B cell (primary cell): ENCODE results near the gene NANOGP8. TPM values are rescaled to one million over a fixed set of nuclear protein-coding genes. Genes with fewer than 3 reads are reported as not detected.

Experiments
- ATAC-seq: fragments of 200-7000 bp; cut with Tn5 transposase; one replicate; pipeline ENCODE4 v1.10.0; 2021; ENCODE audit warnings: low read depth, mild to moderate bottlenecking, moderate number of reproducible peaks, moderate library complexity
- CTCF ChIA-PET: fragments of 350-600 bp; sonication (Branson Sonifier 250); formaldehyde crosslinking; loops from one replicate; lab custom pipeline; 2021; ENCODE audit warnings: antibody characterized with exemption, inconsistent platforms; lab: Charles Lee
- POLR2A ChIA-PET: fragments of 350-600 bp; sonication (Branson Sonifier 250); formaldehyde crosslinking; loops from one replicate; lab custom pipeline; 2021; ENCODE audit warnings: antibody characterized with exemption; lab: Charles Lee
- DNase-seq: peaks from one replicate; pipeline ENCODE4 v3.0.0; 2013
- H2AFZ ChIP-seq: 2 replicates; pipeline ENCODE4 v1.6.1; 2012; ENCODE audit warnings: mild to moderate bottlenecking, low read depth, low read length; ENCODE audit not compliant: insufficient read depth, poor library complexity, severe bottlenecking
- H3K27ac ChIP-seq, 2 donors: 1 replicate in 1 of 2; 2 replicates in 1 of 2; pipeline ENCODE4 v1.5.1; 2012 to 2013; ENCODE audit warnings: low read length in 2 of 2, mild to moderate bottlenecking in 2 of 2, moderate library complexity in 1 of 2
- H3K27me3 ChIP-seq, 4 experiments: fragments of 200-600 bp in 1 of 4; sonication (generic) in 1 of 4; replicated peaks in 1 of 4; 1 replicate in 2 of 4; 2 replicates in 2 of 4; pipeline versions ENCODE4 v1.6.1 to v1.7.0; 2013 to 2016; ENCODE audit warnings: low read length in 3 of 4, mild to moderate bottlenecking in 2 of 4, mixed read lengths in 1 of 4, moderate library complexity in 1 of 4; ENCODE audit not compliant: insufficient read depth in 4 of 4, control insufficient read depth in 3 of 4; ENCODE audit errors: control extremely low read depth in 1 of 4
- H3K36me3 ChIP-seq, 2 experiments: replicated peaks in 1 of 2; 1 replicate in 1 of 2; 2 replicates in 1 of 2; pipeline versions ENCODE4 v1.6.1 to v1.7.1; 2013; ENCODE audit warnings: low read length in 1 of 2; ENCODE audit not compliant: insufficient read depth in 2 of 2, control insufficient read depth in 1 of 2; ENCODE audit errors: control extremely low read depth in 1 of 2, extremely low read depth in 1 of 2
- H3K4me1 ChIP-seq, 2 donors: fragments of 200-600 bp in 1 of 2; sonication (generic) in 1 of 2; 1 replicate in 1 of 2; 2 replicates in 1 of 2; pipeline versions ENCODE4 v1.5.1 to v1.6.1; 2013 to 2017; ENCODE audit warnings: low read length in 2 of 2; ENCODE audit not compliant: control insufficient read depth in 2 of 2, insufficient read depth in 2 of 2
- H3K4me2 ChIP-seq: replicated peaks from 2 replicates; pipeline ENCODE3; 2012; ENCODE audit warnings: mild to moderate bottlenecking, low read depth, low read length; ENCODE audit not compliant: poor library complexity, severe bottlenecking
- H3K4me3 ChIP-seq, 5 experiments: fragments of 200-600 bp in 1 of 5; sonication (generic) in 1 of 5; 1 replicate in 3 of 5; 2 replicates in 2 of 5; pipeline versions ENCODE4 v1.5.1 to v1.7.0; 2011 to 2016; ENCODE audit warnings: low read length in 4 of 5, mild to moderate bottlenecking in 4 of 5, low read depth in 2 of 5, control low read depth in 1 of 5, moderate library complexity in 1 of 5; ENCODE audit not compliant: insufficient read depth in 1 of 5; ENCODE audit errors: control extremely low read depth in 1 of 5, extremely low read depth in 1 of 5
- H3K79me2 ChIP-seq: fragments of 200-600 bp; sonication (generic); one replicate; pipeline ENCODE4 v1.6.0; 2016; ENCODE audit warnings: low read length; ENCODE audit not compliant: control insufficient read depth, insufficient read depth
- H3K9ac ChIP-seq: fragments of 200-600 bp; sonication (generic); 2 replicates; pipeline ENCODE4 v1.6.1; 2017; ENCODE audit warnings: mild to moderate bottlenecking, low read length, moderate library complexity
- H3K9me3 ChIP-seq, 3 donors: one replicate each; pipeline versions ENCODE4 v1.6.1 to v1.7.1; 2013; ENCODE audit warnings: low read length in 2 of 3; ENCODE audit not compliant: control insufficient read depth in 2 of 3, insufficient read depth in 1 of 3; ENCODE audit errors: control extremely low read depth in 1 of 3
- H4K20me1 ChIP-seq: 2 replicates; pipeline ENCODE4 v1.6.0; 2012; ENCODE audit warnings: mild to moderate bottlenecking, low read length; ENCODE audit not compliant: insufficient read depth, control insufficient read depth, poor library complexity, severe bottlenecking
- H3K27ac Mint-ChIP-seq: one replicate; pipeline ENCODE4 v1.8.0; 2021; ENCODE audit warnings: mixed read lengths
- H3K27me3 Mint-ChIP-seq: one replicate; pipeline ENCODE4 v1.8.0; 2021; ENCODE audit warnings: mixed read lengths
- H3K4me1 Mint-ChIP-seq: one replicate; pipeline ENCODE4 v1.8.0; 2021; ENCODE audit warnings: mixed read lengths
- H3K4me3 Mint-ChIP-seq: one replicate; pipeline ENCODE4 v1.8.0; 2021; ENCODE audit warnings: mixed read lengths
- H3K9me3 Mint-ChIP-seq: one replicate; pipeline ENCODE4 v1.8.0; 2022; ENCODE audit warnings: mixed read lengths; ENCODE audit not compliant: insufficient read depth
- EZH2 ChIP-seq: IDR thresholded peaks from 2 replicates; pipeline ENCODE4 v1.6.1; 2012; ENCODE audit warnings: borderline replicate concordance, low read depth, mild to moderate bottlenecking, moderate library complexity, low read length; ENCODE audit not compliant: insufficient read depth, poor library complexity, severe bottlenecking
- WGBS: methylation state at CpG from one replicate; pipeline ENCODE4 v1.1.5; 2013; ENCODE audit warnings: missing lambda C conversion rate; ENCODE audit not compliant: insufficient coverage; 5-methylcytosine and 5-hydroxymethylcytosine counted together
- intact Hi-C: fragments of 100-400 bp; cut with micrococcal nuclease; formaldehyde crosslinking; loops from one replicate; pipeline ENCODE4 v1.10.0; 2022
- polyA plus RNA-seq: library from polyadenylated mRNA; depleted of rRNA; stranded (reverse); fragments of >200 nt; gene quantifications from 2 replicates; pipeline ENCODE4 v1.2.3, GENCODE V29; 2012
- total RNA-seq, 2 donors: library from RNA; stranded (reverse); fragments of 120-200 nt in 1 of 2; gene quantifications; 1 replicate in 1 of 2; 2 replicates in 1 of 2; pipeline versions ENCODE4 v1.2.3 to v1.2.4, GENCODE V29; 2013 to 2022
- TF ChIP-seq, protein P1 (sequence below): fragments of 200-600 bp; IDR thresholded peaks from one replicate; pipeline ENCODE4 v1.8.0; 2022; ENCODE audit warnings: antibody characterized with exemption, mild to moderate bottlenecking

NANOGP8 gene
- total and polyA plus RNA-seq, 2 donors (not counting 1 experiment from before 2014, with no cell fraction given), result 0.18 TPM; not detected in 1

DNA sequence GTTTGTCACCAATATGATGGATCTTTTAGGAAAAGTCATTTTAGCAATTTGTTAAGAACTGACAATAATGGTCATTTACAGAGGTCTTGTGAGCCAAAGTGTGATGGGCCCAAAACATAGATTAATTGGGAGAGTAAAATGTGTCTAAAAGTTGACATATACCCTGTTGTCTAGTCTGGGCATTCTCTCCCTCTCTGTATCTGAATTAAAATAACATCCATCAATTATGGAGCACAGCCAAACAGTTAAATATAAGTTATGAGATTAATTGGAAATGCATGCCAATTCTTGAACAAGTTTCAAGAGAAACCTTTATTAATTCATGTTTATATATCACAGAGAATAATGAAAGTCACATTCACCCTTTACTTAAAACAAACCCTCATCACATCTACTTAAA is 13.6 kb upstream of the NANOGP8 start:
- Histone ChIP-seq H3K4me3 (no peak overlapping the region), H3K27ac (no peak overlapping the region), H3K9ac (no peak overlapping the region), H4K20me1 (no peaks in the 10 kb centered on the region), H3K4me1 (no peaks in the 10 kb centered on the region), H3K36me3 (no peaks in the 10 kb centered on the region), H3K4me2 (no peak overlapping the region), H2AFZ (no peak overlapping the region), H3K27me3 (no peaks in the 10 kb centered on the region), H3K79me2 (no peaks in the 10 kb centered on the region), H3K9me3 (no peaks in the 10 kb centered on the region)
- ATAC-seq (no peak), DNase-seq (no peak)
- Mint-ChIP-seq H3K9me3 (no peaks in the 10 kb centered on the region), H3K4me3 (no peak overlapping the region), H3K4me1 (no peaks in the 10 kb centered on the region), H3K27ac (no peak overlapping the region), H3K27me3 (peaks cover 7% of the 10 kb centered on the region)
- ChIA-PET POLR2A (no interaction called here), CTCF (no interaction called here)
- intact Hi-C loops, result no loop called here
- no peak for TF ChIP-seq EZH2
- TF ChIP-seq, protein P1, sequence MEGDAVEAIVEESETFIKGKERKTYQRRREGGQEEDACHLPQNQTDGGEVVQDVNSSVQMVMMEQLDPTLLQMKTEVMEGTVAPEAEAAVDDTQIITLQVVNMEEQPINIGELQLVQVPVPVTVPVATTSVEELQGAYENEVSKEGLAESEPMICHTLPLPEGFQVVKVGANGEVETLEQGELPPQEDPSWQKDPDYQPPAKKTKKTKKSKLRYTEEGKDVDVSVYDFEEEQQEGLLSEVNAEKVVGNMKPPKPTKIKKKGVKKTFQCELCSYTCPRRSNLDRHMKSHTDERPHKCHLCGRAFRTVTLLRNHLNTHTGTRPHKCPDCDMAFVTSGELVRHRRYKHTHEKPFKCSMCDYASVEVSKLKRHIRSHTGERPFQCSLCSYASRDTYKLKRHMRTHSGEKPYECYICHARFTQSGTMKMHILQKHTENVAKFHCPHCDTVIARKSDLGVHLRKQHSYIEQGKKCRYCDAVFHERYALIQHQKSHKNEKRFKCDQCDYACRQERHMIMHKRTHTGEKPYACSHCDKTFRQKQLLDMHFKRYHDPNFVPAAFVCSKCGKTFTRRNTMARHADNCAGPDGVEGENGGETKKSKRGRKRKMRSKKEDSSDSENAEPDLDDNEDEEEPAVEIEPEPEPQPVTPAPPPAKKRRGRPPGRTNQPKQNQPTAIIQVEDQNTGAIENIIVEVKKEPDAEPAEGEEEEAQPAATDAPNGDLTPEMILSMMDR, result no peak

DNA sequence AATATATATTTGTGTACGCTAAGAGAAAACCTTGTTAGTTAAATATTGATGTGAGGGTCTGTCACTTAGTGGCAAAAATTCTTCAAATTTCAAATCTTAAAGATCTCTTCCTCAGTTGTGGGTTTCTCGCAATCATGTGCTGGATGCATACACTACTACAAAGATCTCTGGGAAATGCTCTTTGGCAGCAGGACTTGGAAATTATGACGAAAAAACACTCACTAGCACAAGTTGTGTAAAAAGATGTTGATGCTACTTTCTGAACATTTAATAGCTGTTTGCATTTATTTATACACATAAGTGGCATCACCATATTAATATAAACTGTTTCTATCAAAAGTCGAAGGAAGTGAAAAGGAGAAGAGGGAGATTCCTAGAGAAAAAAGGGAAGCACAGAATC is 10.8 kb upstream of the NANOGP8 start:
- POLR2A ChIA-PET, result no interaction called here
- no peak overlapping the region for H3K4me3 Mint-ChIP-seq
- WGBS, result no CpG with 5 or more reads among the region's 4 CpGs

More for the DNA sequence above, 10.8 kb upstream of the NANOGP8 start:
- no peaks in the 10 kb centered on the region for H3K9me3 ChIP-seq
- H4K20me1 ChIP-seq, result no peaks in the 10 kb centered on the region
- Mint-ChIP-seq H3K9me3 (no peaks in the 10 kb centered on the region), H3K4me1 (no peaks in the 10 kb centered on the region), H3K27me3 (peaks cover 7% of the 10 kb centered on the region), H3K27ac (no peak overlapping the region)
- H3K4me3 ChIP-seq, result no peak overlapping the region
- H3K79me2 ChIP-seq, result no peaks in the 10 kb centered on the region
- no peaks in the 10 kb centered on the region for H3K36me3 ChIP-seq
- H3K27ac ChIP-seq, result no peak overlapping the region
- H3K4me2 ChIP-seq, result no peak overlapping the region
- ATAC-seq, result no peak
- intact Hi-C loops, result no loop called here
- no peak overlapping the region for H3K9ac ChIP-seq
- CTCF ChIA-PET, result interaction anchor here (0.7 kb wide), 1 partner anchor 10 kb away, joined by 3 read pairs; no protein-coding TSS in a partner anchor
- H2AFZ ChIP-seq, result no peak overlapping the region
- H3K27me3 ChIP-seq, result no peaks in the 10 kb centered on the region
- TF ChIP-seq, protein P1, result no peak
- no peak for TF ChIP-seq EZH2
- no peak for DNase-seq
- H3K4me1 ChIP-seq, result no peaks in the 10 kb centered on the region
